HK-2 (cell line): Measurements from ENCODE around the gene OR6C74.

Experiments
- DNase-seq: peaks from one replicate; pipeline ENCODE4 v3.0.0-alpha.2; 2018; ENCODE audit not compliant: unreplicated experiment

OR6C74 gene

DNA sequence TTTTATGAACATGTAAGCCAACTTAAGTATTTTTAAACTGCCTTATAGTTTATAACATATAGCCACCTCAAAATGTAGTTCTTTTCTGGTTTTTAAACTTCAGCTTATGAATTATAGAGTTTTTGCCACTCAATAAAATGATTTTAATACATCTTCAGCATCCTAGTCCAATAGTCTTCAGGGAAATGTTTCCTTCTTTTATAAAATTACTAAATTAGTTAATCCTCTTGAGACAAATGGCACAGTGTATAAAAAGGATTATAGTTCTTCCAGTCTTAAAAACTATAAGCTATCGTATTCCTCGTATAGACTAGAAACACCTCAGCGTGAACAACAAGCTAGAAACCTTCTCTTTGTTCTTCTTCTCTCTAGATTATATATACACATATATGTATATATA, at the start of gene OR6C74:
OR6C74 (plus strand) TSS at position 301 of the 400 bp plus-strand sequence. CDS start 2,679 bp downstream, outside the sequence.
- no peak for DNase-seq

DNA sequence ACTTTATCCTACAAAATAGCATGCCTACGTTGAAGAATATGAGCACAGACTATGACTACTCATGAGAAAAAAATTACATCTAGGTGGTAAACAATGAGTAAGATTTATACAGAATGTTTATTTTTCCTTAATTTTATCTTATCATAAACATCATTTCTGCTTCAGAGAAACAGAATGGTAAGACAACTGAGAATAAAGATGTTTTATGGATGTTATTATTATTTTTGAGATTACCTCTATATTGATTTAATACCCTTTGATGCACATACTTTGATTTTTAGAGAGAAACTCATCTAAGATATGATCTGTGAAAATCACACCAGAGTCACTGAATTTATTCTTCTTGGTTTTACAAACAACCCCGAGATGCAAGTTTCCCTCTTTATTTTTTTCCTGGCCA, 23.7 kb upstream of the OR6C74 start, which contains the start of gene OR10A7:
OR10A7 (plus strand) TSS at position 301 of the 400 bp plus-strand sequence; CDS start at position 301, 0 bp downstream.
- DNase-seq: no peak

DNA sequence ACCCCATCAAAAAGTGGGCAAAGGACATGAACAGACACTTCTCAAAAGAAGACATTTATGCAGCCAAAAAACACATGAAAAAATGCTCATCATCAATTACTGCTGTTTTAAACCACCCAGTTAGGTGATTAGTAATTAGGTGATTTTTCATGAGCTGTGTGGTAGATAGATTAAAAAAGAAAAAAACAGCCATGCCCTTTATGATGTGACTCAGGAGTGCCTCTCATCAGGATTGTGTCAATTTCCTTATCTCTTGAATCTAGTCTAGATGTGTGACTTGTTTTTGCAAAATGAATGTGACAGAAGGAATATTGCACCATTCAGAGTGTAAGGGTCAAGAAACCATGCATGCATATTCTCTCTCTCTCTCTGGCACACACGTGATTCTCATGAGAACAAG, 17.9 kb upstream of the OR6C74 start:
- DNase-seq: no peak

DNA sequence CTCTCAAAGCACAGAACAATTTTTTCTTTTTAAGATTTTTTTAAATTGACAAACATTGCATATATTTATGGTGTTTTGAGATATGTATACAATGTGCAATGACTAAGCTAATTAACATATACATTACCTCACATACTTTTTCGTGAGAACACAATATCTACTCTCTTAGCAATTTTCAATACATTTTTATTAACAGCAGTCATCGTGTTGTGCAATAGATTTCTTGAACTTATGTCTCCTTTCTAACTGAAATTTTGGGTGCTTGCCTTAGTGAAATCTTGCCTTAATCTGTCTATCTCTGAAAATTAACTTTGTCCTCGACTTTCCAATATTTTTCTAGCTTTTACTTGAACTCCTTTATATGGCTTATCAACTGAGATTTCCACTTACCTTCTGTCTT, 16.8 kb upstream of the OR6C74 start:
- no peak for DNase-seq

DNA sequence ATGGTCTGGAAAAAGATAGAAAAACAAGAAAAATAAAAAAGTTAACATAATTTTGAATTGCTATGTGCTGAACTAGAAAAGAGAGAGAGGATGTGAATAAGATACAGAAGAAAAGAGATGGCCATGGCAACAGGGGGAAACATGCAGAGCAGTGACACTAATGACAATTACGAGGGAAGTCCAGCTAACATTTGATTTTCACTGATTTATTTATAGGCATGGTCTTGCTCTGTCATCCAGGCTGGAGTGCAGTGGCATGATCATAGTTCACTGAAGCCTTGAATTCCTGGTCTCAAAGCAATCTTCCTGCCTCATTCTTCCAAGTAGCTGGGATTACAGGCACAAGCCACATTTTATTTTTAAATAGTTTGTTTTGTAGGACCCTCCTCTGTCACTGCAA, 1.8 kb downstream of the OR6C74 start:
- DNase-seq: no peak

DNA sequence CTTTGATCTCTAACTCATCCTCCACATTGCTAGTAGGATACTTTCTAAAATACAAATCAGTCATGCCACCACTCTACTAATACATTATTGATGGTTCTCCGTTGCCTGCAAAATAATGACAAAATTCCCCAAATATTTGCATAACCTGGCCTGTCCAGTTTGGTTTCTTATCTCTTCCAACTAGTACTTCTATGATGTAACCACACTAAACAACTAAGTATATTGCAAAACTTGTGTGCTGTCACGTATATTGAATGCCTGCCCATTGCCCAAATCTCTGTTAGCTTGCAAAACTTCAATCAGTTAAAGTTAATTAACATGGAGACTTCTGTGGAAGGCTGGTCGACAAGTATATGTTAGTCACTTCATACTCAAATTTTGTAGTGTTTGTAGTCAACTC, 6.5 kb downstream of the OR6C74 start:
- no peak for DNase-seq

DNA sequence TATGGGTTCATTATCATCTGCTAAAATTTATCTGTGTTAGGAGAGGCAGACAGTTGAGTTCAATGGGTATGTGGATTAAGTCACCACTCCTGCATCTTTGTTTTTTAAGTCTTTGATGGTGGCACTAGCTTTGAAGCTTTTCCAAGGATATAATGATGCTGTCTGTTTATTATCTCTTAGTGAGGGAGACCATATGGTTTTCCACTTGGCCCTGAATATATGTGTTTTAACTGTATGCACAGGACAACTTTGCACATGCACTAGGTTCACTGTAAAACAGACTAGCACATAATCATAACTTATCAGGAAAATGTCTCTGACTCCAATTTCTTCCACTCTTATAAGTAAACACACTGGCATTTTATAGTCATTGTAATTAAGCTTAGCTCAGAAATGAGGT, 8.9 kb downstream of the OR6C74 start:
- no peak for DNase-seq

DNA sequence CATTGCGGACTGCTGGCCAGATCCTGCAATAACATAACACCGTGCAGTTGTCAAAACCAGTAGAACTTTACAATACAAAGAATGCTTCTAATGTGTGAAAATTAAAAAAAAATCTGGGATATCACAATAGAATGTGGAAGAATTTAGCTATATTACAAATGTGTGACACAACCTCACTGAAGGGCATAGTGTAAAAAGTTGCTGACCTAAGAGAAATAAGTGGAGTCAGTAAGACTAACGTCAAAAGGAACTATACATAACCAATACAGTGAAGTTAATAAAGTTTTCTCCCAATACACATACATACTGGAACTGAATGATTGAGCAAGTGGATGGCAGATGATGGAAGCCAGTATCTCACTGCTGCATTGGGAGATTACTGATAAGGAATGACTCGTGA, 12.4 kb downstream of the OR6C74 start:
- no peak for DNase-seq

DNA sequence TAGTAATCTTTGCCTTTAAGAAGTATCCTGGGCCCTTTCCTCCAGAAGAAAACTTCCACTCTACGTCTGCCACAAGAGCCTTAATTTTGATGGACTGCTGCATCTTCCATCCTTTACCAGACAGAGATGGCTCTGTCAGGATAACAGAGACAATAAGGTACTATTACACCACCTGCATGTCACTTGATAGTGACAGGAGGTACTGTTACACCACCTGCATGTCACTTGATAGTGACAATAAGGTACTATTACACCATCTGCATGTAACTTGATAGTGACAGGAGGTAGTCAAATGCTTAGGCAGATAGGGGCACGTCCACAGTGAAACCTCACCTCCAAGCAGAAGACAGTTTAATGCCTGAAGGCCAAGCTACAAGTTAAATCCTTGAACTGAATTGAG, 13.9 kb downstream of the OR6C74 start:
- DNase-seq: no peak

DNA sequence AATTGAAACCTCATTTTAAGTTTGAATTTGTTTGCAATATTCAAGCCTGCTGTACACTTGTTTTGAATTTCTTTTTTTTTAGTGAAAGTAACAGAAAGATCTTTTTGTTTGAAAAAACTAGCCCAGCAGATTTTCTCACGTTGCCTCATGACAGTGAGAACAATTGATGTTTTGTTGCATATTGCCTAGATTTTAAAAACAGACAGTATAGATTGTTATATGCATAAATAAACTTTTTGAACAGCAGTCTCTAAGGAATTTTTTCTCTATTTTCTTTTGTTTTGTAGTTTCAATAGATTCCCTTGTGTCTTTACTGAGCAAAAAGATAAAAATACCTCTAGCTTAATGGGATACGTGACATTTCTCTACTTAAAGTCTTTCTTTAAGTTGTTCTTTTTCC, 36.6 kb downstream of the OR6C74 start:
- no peak for DNase-seq

DNA sequence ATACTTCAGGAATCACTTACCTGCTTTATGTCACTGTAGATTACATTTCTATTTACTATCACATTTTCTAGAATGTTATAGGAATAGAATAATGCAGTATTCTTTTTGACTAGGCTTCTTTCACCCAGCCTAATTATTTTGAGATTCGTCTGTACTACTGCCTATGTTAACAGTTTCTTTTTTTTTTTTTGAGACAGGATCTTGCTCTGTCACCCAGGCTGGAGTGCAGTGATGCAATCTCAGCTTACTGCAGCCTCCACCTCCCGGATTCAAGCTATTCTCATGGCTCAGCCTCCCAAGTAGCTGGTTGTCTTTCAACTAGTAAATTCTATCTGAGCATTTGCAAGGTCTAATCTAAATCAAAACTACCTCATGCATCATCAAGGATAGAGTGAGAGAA, 45.6 kb downstream of the OR6C74 start:
- no peak for DNase-seq
